GM18526 (cell line): ENCODE data around the gene THAP4.

Experiments used
- POLR2A ChIP-seq: IDR thresholded peaks from 3 replicates; pipeline ENCODE4 v1.6.1; 2011; ENCODE audit not compliant: insufficient read length; ENCODE audit errors: extremely low read depth

The THAP4 gene

DNA sequence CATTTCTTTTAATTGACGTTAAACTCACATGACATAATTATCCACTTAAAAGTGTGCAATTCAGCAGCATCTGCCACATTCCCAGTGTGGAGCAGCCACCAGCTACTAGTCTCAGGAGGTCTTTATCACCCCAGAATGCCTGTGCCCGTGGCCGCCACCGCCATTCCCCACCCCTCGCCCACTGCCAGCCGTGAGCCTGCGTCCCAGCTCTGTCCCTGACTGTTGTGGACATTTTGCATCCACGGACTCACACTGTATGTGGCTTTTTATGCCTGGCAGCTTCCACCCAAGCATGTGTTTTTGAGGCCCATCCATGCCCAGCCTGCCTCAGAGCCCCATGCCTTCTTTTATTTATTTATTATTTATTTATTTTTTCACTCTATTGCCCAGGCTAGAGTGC is 69.2 kb downstream of the THAP4 start:
- TF ChIP-seq POLR2A, result no peak

DNA sequence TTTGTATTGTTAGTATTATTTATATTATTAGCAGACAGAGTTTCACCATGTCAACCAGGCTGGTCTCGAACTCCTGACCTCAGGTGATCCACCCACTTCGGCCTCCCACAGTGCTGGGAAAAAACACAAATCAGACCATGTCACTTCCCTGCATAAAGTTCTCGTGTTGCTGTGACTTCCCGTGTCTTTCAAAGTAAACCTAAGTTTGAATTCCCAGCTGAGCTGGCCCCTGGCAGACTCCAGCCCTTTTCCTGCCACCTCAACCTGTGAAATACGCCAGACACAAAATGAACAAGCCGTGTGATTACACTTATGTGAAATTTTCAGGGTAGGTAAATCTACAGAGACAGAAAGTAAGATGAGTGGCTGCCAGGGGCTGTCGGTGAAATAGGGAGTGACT is 70.5 kb downstream of the THAP4 start:
- no peak for TF ChIP-seq POLR2A

DNA sequence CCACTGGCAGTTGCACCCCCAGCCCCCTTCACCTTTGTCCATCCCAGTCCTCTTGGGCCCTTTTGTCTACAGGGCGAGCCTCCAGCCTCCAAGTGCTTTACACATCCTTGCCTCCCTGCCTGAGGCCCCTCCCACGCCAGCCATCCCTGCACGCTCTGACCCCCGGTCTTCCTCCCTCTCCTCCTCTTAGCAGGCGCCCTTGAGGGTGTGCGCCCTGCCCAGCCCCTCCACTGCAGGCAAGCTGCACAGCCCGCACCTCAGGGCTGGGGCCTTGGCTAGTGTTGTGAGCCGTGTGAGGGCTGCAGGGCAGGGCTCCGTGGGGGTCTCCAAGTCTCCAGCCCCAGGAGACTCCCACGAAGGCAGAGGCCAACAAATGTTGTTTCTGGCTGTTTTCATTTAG is 71.5 kb downstream of the THAP4 start:
- no peak for TF ChIP-seq POLR2A

DNA sequence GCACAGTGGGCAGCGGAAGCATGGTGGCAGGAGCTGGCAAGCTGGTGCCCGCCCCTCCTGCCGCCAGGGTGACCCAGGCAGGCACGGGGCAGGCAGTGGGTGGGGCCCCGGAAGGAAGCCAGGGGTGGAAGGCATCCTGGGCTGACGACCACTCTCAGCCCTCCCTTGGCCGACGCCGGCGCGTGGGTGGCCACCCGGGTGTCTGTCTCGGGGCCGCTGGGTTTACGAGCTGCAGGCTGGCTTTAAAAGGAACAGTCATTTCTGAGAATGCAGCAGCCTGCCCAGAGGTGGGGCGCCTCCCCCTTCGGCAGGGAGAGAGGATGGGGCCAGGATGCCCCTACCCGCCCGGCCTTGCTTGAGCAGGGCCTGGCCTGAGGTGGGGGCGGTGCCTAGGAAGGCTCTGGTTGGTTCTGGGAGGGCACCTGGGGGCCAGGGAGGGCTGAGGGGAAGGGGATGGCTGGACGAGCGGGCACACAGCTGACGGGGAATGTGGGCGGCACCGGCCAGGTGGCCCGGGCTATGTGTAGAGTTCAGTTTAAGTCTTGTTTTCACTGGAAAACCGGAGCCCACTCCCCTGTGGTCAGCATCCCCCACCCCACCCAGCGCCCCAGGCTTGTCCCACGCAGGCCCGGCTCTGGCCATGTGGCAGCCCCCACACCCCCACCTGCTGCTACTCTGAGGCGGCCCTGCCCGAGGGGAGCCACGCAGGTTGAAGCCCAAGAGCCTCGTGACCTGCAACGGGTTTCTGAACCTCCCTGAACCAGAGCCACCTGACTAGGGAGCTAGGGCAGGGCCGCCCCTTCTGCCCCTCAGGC is 72.2 kb downstream of the THAP4 start:
- TF ChIP-seq POLR2A, result no peak

DNA sequence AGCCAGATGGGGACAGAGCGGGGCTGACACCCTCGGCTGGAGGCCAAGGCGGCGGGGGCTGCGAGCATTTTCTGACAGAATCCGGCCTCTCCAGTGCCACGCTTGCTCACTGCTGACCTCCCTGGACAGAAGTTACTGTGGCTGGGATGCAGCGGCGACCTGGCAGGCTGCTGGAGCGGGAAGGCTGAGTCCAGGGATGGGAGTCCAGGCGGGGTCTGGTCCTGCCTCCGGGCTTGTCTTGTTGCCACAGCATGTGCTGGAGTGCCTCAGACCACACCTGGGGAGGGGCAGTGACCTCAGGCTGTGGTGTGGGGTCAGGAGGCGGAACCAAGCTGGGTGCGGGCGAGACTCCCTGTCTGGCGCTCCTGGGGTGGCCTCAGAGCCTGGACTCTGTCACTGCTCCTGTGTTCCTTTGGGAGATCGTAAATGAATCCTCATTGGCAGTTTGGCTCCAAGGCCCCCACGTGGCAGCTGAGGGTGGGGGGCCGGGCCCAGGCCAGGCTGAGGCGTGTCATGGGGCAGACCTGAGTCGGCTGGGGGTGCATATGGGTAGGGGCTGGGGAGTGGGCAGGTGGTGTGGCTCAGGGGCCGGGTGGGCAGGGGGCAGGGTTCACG is 72.9 kb downstream of the THAP4 start:
- TF ChIP-seq POLR2A, result no peak

DNA sequence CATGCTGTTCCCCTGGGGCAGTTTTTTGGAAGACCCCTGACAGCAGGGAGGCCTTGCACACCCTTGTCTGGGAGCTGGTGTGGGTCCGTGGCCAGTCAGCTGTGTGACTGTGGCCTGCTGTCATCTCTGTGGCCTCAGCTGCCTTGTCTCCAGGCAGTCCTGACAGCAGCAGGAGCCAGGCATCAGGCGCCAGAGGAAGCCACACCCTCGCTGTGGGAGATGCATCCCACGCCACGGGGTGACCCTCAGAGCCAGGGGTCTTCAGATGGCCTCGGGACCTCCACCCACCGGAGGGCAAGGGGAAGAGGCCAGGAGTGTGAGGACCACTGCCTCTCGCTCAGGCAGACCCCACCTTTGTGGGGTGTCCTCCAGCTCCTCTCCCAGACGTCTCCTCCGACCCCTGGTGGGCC is 73.4 kb downstream of the THAP4 start:
- no peak for TF ChIP-seq POLR2A

DNA sequence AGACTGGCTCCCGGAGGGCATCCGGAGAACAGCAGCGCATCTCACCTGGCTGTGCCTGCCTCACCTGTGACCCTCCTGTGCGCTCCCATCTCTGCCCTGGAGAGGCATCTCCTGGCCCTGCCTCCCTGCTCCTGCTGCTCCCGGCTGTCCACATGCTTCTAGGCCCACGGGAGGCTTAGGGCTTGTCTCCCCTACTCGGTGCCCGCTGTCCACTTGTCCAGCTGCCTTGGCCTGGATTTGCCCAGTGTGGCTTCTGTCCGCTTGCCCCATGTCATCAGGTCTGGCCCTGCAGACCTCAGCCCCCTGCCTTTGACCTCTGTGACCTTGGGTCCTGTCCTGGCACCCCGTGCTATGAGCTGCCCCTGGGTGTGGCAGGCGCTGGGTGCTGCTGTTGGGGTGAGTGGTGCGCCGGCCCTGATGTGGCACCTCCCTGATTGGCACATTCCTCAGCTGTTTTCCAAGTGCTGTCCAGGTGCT is 73.9 kb downstream of the THAP4 start:
- TF ChIP-seq POLR2A, result no peak

DNA sequence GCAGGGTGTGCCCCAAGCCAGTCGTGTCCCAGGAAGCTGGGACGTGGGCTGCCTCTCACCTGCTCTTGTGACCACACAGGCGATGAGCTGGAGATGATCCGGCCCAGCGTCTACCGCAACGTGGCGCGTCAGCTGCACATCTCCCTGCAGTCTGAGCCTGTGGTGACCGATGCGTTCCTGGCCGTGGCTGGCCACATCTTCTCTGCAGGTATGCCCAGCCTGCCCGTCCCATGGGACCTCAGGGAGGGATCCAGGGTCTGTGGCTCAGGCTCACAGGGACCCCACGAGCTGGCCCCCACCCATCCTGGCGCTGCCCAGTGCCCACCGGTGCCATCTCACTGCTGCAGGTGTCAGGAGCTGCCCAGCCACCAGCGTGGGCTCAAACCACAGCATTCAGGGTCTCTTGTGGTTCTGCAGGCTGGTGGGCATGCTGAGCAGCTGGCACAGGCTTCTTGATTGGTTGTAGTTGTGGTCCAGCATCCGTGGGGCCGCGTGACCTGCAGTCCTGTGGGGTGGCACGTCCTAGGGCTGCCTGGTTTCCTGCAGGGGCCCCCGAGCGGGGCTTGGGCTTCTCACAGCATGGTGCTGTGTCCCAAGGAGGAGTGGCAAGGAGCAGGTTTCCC is 74.6 kb downstream of the THAP4 start:
- no peak for TF ChIP-seq POLR2A

DNA sequence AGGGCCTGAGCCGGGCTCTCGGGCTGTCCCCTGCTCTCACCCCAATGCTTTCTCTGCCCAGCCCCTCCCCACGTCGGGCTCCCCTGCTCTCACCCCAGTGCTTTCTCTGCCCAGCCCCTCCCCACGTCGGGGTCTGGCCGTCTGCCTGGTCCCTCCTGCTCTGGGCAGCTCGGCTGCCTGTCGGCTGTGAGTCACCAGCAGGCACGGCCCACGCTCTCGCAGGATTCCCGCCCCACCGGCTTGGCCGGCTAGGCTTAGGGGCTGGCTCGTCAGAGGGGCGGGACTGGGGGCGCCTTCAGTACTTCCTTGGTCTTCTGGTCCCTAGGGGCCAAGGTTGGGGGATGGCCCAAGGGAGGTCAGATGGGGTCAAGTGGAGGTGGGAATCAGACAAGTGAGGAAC is 75.1 kb downstream of the THAP4 start:
- no peak for TF ChIP-seq POLR2A

DNA sequence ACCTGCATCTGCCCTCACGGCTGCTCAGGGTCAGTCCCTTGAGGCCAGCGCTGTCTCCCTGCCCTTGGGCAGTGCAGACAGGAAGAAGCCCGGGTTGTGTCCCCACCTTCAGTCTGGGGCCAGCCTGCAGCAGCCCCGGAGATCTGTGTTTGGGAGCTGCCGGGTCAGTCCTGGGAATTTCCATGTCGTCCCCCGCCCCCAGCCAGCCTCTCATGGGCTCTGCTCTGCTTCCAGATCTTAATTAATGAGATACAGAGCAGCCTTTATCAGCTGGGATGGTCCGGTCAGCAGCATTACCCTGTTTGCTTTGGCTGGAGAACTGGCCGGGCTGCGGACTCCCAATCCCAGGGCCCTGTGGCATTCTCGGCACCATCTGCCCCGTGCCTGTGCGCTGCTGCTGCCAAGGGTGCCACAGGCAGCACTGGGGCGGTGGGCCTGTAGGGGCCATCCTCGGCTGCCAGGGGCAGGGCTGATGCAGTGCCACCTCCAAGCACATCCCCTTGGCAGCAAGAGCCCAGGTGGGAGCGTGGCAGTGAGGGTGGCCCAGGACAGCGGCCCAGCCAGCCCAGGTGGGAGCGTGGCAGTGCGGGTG is 76.0 kb downstream of the THAP4 start:
- TF ChIP-seq POLR2A, result no peak

DNA sequence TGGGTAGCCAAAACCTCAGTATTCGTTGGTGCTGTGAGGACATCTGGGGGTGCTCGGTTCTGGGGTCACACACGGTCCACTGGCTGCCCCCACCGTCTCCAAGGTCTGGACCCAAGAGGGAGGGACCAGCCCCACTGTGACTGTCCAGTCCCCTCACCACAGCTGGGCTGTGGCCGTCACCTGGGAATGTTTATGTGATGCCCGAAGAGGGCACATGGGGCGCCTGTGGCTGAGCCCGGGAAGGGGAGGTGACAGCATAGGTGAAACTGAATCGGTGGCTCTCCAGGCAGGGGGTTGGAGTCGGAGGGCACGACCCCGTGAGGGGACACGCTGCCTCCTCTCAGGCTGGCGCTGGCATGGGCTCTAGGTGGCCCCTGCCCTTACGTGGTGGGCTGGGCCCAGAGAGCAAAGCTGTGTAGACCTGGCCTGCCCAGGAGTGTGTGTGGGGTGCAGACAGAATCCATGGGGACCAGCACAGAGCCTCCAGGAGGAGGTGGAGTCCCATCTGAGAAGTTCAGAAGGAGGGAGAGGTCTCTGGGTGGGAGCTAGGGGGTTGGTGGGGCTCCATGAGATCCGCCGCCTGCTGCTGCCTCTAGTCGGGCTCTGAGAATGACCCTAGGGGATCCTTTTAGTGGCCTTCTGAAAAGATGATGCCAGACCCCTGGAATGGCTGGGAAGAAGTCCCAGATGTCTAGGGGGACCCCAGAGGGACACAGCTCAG is 76.6 kb downstream of the THAP4 start:
- TF ChIP-seq POLR2A, result no peak

DNA sequence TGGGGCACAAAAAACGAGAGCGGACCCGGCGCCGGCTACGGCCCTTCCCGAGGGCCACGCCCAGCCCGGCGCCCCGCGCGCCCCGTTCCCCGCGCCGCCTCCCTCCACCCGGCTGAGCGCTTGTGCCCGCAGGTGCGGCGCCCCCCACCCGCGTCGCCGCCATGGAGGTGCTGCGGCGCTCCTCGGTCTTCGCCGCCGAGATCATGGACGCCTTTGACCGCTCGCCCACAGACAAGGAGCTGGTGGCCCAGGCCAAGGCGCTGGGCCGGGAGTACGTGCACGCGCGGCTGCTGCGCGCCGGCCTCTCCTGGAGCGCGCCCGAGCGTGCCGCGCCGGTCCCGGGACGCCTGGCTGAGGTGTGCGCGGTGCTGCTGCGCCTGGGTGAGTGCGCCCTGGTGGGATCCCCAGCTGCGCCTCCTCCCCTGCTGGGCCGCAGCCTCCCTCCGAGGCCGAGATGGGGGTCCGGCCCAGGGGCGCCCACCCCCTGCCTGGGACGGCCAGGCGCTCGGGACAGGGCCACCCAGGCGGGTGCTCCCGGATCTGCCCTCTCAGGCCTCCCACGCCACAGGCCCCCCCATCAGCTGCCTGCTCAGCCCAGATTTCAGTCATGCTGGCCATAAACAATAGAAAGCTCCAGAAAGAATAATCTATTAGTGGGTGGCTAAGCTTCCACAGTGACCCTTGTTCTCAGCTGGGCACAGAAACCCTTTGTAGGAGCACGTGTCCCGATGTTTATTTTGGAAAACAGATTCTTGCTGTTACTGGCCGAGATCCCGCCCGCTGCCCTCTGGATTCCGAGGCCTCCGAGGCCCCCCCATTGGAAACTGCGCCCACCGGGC is 77.4 kb downstream of the THAP4 start:
- TF ChIP-seq POLR2A, result no peak

DNA sequence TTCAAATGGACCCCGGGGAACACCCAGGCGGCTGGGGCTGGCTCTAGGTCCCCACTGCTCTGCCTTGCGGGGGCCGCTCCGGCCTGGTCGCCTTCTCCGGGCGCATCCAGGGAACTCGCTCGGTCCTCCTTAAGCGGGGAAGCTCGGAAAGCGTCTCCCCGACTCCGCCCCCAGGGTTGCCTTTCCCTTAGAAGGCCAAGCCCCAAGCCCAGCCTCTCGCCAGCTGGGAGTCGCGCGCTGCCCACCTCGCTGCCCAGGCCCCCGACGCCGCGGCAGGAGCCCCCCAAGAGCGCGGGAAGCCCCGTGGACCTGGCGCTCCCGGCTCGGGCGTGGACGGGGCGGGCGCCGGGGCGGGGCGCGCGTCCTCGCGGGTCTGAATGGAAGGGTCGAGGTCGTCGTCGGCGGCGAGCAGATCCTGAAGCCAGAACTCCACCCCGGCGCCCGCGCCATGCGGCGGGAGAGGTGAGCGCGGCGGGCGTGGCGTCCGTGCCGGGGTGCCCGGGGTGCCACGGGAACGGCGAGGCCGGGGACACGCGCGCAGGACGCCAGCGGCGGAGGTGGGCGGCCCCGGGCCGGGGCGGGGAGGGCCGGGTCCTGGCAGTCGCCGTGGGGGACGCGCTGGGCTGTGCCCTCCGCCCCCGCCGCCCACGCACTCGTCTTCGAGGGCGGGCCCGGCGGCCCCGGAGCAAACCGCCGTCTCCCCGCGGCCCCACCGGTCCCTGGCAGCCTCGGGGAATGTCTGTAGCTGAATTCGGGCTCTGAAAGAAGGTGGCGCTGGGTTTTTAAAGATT is 78.2 kb downstream of the THAP4 start, which contains the start of gene BOK:
TSS of gene BOK (plus strand) at position 214 of the 791 bp plus-strand sequence. CDS start 739 bp downstream, outside the sequence.
- TF ChIP-seq POLR2A, result no peak
